Stimulated activated naive CD4-positive, alpha-beta T cell (primary cell): ENCODE measurements around the gene ATXN7.
A peak's percentile ranks its signal among the peaks of the same experiment; 100 is the strongest.

Experiments
- DNase-seq, 6 experiments: peaks; one replicate each; lab custom pipeline; 2025; lab: John Stamatoyannopoulos, UW

ATXN7 gene, protein sequence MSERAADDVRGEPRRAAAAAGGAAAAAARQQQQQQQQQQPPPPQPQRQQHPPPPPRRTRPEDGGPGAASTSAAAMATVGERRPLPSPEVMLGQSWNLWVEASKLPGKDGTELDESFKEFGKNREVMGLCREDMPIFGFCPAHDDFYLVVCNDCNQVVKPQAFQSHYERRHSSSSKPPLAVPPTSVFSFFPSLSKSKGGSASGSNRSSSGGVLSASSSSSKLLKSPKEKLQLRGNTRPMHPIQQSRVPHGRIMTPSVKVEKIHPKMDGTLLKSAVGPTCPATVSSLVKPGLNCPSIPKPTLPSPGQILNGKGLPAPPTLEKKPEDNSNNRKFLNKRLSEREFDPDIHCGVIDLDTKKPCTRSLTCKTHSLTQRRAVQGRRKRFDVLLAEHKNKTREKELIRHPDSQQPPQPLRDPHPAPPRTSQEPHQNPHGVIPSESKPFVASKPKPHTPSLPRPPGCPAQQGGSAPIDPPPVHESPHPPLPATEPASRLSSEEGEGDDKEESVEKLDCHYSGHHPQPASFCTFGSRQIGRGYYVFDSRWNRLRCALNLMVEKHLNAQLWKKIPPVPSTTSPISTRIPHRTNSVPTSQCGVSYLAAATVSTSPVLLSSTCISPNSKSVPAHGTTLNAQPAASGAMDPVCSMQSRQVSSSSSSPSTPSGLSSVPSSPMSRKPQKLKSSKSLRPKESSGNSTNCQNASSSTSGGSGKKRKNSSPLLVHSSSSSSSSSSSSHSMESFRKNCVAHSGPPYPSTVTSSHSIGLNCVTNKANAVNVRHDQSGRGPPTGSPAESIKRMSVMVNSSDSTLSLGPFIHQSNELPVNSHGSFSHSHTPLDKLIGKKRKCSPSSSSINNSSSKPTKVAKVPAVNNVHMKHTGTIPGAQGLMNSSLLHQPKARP

DNA sequence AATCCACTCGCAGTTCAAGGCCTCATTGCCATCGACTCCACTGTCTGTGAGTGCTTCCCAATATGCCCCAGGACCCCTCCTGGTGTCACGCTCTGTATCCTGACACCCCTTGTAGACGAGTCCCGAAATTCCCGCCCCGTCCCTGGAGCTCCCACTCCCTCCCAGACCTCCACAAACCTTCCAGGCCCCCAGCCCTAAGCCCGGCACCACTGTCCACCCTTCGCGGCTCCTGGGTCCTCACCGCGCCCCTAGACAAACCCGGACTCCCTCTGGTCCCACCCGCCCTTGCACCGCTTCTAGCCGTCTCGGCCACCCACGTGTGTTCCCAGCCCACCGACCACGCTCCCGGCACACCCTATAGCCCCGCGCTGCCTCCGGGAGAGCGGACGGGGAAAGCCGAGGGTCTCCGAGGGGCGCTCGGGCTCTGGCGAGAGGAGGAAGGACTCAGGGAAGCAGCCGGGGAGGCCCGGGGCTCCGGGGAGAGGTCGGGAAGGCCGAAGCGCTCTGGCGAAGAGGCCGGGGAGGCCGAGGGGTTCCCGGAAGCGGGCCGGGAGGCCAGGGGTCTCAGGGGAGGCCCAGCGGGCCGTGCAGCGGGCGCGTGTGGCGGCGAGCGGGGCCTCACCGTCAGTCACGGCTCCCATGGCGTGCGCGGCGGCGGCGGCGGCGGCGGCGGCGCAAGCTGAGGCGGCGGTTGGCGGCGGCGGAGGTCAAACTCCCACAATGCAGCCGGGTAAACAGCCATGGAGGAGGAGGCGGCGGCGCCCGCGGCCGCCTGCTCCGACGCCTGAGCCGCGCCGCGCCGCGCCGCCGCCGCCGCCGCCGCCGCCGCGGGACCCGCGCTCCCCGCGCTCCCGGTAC is at the start of gene ATXN7, which contains the start of gene THOC7:
TSS of gene ATXN7 (plus strand) at position 718 of the 858 bp plus-strand sequence. CDS start 48,732 bp downstream, outside the sequence.
TSS of gene THOC7 (minus strand) at position 656 of the 858 bp plus-strand sequence. CDS start at position 641, 15 bp downstream.
- peak; percentile 49 to 69 (median 62) for DNase-seq

- no peak for DNase-seq
These were observed 49.4 kb upstream of the ATXN7 start for GRCh38 chr3:63814237-63814636.

DNA sequence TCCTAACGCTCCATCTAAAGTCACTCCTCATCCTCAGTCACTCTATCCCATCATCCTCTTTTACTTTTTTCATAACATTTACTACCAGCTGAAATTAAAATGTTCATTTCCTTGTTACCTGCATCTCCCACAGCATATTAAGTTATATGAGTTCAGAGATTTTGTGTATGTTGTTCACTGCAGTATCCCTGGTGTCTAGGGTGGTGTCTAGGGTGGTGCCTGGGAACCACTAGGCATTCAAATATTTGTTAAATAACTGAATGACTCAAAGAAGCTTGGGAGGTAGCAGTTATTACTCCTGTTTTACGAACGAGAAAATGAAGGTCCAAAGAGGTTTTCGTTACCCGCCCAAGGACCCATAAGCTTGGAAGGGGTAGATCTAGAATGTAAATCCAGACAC is 46.4 kb upstream of the ATXN7 start:
- DNase-seq, result no peak

DNA sequence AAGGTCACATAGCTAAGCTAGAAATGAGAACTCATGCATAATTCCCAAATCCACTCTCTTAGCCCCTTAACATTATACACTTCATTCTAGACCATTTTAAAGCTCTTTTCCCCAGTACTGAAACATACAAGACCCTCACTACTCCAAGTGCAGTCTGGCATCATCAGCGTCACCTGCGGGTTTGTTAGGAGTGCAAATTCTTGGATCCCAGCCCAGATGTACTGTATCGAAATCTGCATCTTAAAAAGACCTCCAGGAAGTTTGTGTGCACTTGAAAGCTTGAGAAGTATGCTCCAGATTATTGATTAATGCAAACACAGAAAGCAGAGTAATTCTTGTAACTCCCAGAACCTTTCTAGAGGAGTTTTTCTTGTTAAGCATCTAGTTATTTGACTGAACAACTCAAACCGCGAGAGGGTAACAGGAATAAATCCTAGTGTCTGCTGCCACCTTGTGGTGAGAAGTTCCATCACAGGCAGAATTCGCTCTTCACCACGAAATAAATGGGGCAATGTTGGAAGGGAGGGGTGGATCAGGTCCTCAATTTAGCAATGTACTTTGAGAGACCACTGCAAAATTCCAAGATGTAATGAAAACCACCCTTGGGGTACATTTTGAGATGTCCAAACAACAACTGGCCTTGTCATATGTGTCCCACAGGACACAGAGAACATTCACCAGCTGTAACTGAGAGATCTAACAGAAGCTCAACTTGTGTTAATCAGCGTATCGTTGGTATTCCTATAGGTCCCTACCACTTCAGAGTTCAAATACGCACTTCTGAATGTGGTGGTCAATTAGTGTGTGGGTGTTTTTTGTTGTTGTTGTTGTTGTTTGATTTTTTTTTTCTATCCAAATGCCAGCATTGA is 45.2 kb upstream of the ATXN7 start:
- DNase-seq, result peak; percentile 22 to 65 (median 28)

DNA sequence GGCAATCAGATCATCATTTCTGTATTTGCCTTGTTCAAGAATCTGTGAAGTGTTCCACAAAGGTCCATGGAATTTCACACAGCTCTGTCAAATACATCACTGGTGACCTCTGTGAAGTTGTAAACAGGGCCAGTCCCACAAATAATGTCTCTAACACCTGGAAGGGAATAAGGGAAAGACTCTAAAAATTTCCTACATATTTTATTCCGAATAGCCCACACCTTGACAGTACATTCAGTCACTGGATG is 44.6 kb upstream of the ATXN7 start, which contains the start of gene C3orf49:
TSS of gene C3orf49 (plus strand) at position 149 of the 248 bp plus-strand sequence. CDS start 173 bp downstream, outside the sequence.
- no peak for DNase-seq

GRCh38 chr3:63824309-63824708 is 39.4 kb upstream of the ATXN7 start:
- DNase-seq, result no peak

DNA sequence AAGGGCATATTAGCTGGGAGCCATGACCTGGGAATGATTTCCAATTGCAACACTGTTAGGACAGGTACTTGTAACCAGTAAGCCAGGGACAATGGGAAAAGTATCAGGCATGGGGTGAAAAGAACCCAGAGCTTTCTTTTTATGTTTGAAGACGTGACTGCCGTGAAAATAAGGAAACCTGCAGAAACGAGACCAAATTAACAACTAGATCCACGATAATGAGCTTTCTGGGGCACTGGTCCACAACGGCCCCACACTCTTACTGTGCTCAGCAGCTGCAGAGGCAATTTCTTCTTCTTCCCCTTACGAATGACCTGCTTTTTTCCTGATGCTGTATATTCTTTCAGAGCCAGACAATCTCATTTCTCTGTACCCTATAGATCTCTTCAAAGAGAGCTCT is 33.1 kb upstream of the ATXN7 start:
- no peak for DNase-seq

GRCh38 chr3:63832395-63832794 is 31.3 kb upstream of the ATXN7 start:
- DNase-seq, result no peak

GRCh38 chr3:63841704-63842103 is 22.0 kb upstream of the ATXN7 start:
- DNase-seq, result no peak

- no peak for DNase-seq
These were observed 21.5 kb upstream of the ATXN7 start for GRCh38 chr3:63842127-63842526.

- DNase-seq, result no peak
These were observed 18.5 kb upstream of the ATXN7 start for GRCh38 chr3:63845215-63845614.

DNA sequence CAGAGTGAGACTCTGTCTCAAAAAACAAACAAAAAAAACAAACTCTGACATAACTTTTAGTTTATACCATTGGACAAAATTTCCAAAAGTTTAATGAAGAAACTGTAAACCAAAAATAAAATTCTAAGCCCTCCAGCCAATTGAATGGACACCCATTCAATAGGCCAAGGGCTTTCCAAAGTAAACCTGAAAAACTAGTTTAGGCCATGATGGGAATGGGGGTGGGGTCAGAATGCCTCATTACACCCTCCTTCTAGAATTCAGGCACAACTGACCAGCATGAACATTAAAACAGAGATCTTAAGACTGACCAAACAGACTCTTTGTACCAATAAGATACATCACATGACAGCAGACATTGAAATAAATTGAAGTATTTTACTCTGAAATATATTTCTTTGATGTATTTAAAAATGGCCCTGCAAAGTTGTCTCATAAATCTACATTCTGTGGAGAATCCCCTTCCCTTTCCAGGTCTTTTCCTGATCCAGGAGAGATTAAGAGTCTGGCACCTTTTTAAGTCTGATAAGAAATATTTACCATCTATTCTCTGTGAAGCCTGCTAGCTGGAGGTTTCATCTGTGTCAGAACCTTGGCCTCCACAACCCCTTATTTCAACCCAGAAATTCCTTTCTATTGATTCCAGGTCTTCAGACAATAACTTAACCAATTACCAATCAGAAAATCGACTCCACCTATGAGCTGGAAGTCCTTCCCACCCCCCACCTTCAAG is 15.8 kb upstream of the ATXN7 start:
- DNase-seq, result no peak

GRCh38 chr3:63849175-63849574 is 14.5 kb upstream of the ATXN7 start:
- DNase-seq, result no peak

DNA sequence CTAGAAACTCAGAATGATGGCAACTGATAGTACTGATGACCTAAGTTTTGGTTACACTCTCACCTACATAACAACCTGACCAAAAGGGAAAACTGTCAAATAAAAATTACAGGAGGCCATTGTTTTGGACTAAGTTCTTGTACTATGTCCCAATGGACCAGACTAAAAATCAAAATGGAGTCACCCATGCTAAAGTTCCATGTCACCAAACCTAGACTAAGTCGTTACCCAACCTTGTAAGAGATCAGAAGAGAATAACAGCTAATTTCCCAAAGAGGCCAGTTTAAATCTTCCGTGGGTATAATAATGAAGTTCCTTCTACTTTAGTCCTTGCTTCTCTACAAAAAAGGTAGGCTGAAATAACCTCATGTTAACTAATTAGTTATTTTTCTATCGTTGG is 12.4 kb upstream of the ATXN7 start:
- no peak for DNase-seq

DNA sequence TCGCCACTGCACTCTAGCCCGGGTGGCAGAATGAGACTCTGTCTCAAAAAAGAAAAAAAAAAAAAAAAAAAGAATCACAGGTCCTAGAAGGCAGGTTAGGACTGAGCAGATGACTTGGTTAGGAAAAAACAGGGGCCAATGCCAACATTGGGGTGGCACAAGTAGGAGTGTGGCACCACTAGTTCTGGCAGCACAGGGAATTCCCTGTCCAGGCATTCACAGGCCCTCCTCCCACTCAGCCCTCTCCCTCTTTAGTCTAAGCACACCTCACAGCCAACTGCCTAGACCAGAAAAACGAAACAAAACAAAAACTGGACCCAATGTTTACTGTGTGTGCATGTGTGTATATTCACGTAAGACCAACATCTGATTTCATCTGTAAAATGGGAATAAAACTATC is 10.6 kb upstream of the ATXN7 start:
- DNase-seq, result no peak

GRCh38 chr3:63855333-63855940 is 8.2 kb upstream of the ATXN7 start:
- DNase-seq, result no peak

GRCh38 chr3:63857311-63857710 is 6.4 kb upstream of the ATXN7 start:
- no peak for DNase-seq

DNA sequence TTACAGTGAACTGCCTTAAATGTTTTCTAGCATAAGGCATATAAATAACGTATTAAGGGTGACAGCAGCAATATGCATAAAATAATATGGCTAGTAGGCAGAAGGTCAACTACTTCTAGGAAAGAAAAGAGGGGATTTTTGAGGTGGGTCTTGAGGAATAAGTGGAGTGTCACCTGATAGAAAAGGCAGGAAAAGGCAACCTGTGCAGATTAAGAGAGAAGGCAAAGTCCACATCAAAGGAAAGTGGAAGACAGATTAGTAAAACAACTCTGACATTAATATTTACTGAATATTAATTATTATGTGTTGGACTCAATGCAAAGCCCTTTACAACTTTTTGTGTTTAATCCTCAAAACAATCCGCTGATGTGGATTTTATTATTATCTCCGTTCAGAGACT is 2.9 kb upstream of the ATXN7 start:
- DNase-seq, result no peak

GRCh38 chr3:63861306-63861705 is 2.4 kb upstream of the ATXN7 start:
- DNase-seq, result no peak

- no peak for DNase-seq
These were observed 890 bp upstream of the ATXN7 start for GRCh38 chr3:63862804-63863149.
